Measurements from ENCODE around the gene ADGRG3.

ADGRG3 gene

DNA sequence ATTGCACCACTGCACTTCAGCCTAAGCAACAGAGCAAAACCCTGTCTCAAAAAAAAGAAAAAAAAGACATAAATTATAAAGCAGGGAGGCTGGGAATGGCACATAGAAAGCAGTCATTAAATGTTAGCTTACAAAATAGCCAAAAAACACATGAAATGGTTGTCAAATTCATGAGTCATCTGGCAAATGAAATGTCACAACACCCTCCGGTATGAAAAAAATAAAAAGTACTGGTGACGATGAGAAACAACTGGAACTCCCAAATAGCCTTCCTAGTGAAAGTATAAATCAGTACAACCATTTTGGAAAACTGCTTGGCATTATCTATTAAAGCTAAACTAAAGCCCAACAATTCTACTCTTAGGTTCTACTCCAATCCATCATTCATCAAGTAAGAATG is 63.9 kb downstream of the ADGRG3 start:
- peaks cover 16% of the 10 kb centered on the region for H3K9me3 Mint-ChIP-seq
- H3K4me3 Mint-ChIP-seq, result no peak overlapping the region
- H3K36me3 Mint-ChIP-seq, result peaks cover 10% of the 10 kb centered on the region
- no peak overlapping the region for H3K27ac Mint-ChIP-seq
- no peak for ATAC-seq
- H3K4me1 Mint-ChIP-seq, result peaks cover 15% of the 10 kb centered on the region
- H3K27me3 Mint-ChIP-seq, result no peaks in the 10 kb centered on the region

DNA sequence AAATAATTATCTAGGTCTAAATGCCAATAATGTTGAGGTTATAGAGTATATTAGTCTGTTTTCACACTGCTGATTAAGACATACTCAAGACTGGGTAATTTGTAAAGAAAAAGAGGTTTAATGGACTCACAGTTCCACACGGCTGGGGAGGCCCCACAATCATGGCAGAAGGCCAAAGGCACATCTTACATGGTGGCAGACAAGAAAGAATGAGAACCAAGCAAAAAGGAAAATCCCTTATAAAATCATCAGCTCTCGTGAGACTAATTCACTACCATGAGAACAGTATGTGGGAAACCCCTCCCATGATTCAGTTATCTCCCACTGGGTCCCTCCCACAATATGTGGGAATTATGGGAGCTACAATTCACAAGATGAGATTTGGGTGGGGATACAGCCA is 64.6 kb downstream of the ADGRG3 start:
- ATAC-seq, result no peak
- Mint-ChIP-seq H3K27ac (no peak overlapping the region), H3K4me3 (no peak overlapping the region), H3K27me3 (no peaks in the 10 kb centered on the region), H3K9me3 (peaks cover 16% of the 10 kb centered on the region), H3K4me1 (peaks cover 15% of the 10 kb centered on the region), H3K36me3 (peaks cover 10% of the 10 kb centered on the region)

DNA sequence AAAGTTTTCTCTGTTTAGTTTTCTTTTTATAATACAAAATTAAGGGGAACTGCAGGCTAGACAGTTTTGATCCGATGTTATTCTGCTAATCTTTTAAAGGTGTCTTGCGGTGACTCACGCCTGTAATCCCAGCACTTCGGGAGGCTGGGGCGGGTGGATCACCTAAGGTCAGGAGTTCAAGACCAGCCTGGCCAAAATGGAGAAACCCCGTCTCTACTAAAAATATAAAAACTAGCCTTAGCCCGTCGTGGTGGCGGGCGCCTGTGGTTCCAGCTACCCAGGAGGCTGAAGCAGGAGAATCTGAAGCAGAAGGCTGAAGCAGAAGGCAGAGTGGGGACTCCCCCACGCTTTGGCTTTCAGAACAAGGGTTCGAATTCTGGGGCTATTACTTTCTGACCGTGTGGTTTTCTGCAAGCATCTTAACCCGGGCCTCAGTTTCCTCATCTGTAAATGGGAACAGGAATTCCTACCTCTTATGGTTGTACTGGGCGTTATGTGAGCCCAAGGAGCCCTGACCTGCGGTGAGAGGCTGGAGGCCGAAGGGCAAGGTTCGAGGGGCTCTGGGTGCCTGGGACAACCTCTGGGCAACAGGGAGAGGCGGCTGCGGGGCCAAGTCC is 66.3 kb downstream of the ADGRG3 start:
- peaks cover 15% of the 10 kb centered on the region for H3K4me1 Mint-ChIP-seq
- H3K27ac Mint-ChIP-seq, result peak overlapping the region; percentile 91
- H3K36me3 Mint-ChIP-seq, result peaks cover 10% of the 10 kb centered on the region
- H3K9me3 Mint-ChIP-seq, result peaks cover 9% of the 10 kb centered on the region
- no peak for ATAC-seq
- peak overlapping the region; percentile 89 for H3K4me3 Mint-ChIP-seq
- no peaks in the 10 kb centered on the region for H3K27me3 Mint-ChIP-seq

DNA sequence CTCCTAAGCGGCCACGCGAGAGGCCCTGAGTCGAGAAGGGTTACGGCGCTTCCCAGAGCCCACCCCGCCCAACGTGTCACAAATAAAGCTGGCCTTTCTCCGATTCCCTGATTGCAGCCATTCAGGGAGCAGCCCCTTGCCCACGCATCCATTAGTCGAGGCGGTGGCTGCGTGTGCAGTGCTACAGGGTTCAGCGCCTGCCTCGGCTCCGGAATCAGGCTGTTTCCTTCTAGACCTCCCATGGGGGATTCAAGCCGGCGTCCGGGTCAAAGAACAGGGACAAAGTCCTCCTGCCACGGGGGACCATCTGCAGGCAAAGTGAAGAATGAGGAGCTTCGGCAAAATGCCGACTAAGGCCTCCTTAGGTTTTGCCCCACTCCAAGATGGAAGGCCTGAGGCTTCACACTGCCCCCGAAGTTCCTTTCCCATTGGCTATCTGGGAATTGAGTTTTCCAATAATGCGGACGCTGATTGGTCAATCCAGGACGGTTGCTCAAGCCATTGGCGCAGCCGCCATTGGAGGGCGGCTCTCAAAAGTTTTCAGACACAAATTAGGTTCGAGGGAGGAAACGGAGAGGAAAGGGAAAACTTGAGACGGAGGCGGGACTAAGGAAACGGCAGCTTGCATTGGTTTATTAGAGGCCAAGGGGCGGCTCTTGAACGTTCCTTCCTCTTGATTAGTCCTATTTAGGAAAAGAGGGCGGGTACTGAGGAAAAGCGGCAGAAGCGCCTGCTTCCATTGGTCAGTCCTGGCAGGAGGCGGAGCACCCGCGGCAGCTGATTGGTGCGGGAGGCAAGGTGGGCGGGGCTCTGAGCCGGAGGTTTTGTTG is 67.0 kb downstream of the ADGRG3 start:
- peak; percentile 95 for ATAC-seq
- Mint-ChIP-seq H3K9me3 (peaks cover 4% of the 10 kb centered on the region), H3K27ac (peak overlapping the region; percentile 91), H3K4me1 (peaks cover 15% of the 10 kb centered on the region), H3K27me3 (no peaks in the 10 kb centered on the region), H3K36me3 (peaks cover 10% of the 10 kb centered on the region), H3K4me3 (peak overlapping the region; percentile 89)

DNA sequence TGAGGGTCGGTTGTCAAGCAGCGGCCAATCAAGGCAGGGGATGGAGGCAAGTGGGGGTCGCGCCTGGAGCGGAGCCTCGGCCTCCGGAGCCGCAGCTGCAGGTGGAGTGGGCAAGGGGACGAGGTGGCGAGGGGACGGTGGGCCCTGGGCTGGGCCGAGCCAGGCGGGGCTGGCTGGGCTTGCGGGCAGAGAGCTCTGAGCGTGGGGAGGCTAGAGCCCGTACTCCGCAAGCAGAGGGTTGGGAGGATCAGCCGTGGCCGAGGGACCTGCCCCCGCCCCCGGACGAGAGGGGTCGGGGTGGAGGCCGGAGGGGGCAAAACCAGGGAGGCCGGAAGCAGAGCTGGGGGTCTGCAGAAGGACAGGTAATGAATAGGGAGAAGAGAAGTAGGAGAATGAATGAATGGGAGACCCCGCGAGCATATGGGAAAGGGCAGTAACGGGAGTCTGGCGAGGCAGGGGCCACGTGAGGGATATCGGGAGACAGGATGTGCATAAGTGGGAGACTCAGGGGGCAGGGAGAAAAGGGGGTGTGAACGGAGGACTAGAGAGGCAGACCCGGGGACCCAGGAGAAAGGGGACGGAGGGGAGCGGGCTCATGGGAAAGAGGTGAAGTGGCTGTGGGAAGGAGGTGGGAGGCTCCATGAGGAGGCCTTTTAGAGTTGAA is 67.8 kb downstream of the ADGRG3 start, which contains the start of gene KATNB1:
Gene KATNB1 (plus strand): TSS at position 16 of the 664 bp plus-strand sequence. CDS start 1,474 bp downstream, outside the sequence.
- Mint-ChIP-seq H3K9me3 (peaks cover 2% of the 10 kb centered on the region), H3K4me3 (peak within 1 kb of the TSS; percentile 89), H3K4me1 (peaks cover 15% of the 10 kb centered on the region), H3K27me3 (no peaks in the 10 kb centered on the region), H3K27ac (peak within 1 kb of the TSS; percentile 91), H3K36me3 (peaks cover 10% of the 10 kb centered on the region)
- ATAC-seq, result peak; percentile 44

DNA sequence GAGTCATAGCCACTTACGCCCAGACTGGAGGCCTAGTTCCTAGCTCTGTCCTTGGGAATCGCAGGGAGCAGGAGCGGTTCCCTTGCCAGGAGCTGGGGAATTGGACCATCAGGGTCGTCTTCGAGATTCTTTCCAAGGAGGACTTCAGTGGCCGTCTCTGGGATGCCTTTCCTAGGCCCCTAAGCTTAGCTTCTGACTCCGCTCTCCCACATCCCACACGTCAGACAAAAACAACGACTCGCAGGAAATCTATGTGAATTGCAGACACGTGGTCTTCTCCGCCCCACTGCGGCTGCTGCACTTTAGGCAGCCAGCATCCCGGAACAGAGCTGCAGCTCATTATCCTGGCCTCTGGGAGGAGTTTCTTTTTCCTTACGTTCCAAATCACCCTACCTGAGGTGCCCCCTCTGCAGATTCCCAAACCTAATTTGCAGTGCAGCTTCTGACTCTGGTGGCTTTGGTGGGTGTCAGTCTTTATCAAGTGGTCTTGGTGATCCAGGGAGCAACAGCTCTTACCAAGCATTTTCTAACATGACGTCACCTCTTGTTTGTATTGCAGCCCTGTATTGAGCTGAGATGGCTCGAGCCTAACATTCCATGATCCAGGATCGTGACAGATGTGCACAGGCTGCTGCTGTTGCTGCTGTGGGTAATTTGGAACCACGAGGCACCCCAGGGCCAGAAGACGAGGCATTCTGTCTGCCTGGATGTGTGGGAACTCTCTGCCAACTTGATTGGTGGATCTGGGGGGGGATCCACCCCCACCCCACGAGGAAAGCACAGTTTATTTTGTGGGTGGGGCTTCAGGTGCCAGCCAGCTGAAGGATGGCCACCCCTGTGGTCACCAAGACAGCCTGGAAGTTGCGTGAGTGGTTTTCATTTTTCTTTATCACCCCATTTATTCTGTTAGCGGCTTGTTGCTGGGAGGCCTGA is 68.6 kb downstream of the ADGRG3 start:
- Mint-ChIP-seq H3K4me3 (peak overlapping the region; percentile 89), H3K36me3 (peaks cover 10% of the 10 kb centered on the region), H3K9me3 (peaks cover 2% of the 10 kb centered on the region), H3K27me3 (no peaks in the 10 kb centered on the region), H3K27ac (peak overlapping the region; percentile 91), H3K4me1 (peaks cover 15% of the 10 kb centered on the region)
- no peak for ATAC-seq

DNA sequence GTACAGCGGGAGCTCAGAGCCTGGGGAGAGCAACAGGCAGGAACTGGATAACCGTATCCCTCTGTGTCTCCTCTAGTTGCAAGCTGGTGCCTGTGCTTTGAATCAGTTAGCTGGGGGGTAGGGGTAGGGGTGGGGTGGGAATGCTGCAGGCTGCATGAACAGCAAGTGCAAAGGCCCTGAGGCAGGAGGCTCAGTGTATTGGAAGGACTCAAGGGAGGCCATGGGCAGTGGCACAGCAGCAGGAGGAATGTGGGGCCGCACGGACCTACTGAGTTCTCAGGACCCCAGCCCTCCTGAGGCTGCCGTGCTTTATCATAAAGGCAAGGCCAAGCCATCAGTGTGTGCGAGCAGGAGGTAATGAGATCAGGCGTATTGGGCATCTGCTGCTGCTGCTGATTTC is 70.7 kb downstream of the ADGRG3 start:
- no peak for ATAC-seq
- H3K36me3 Mint-ChIP-seq, result no peaks in the 10 kb centered on the region
- no peak overlapping the region for H3K4me3 Mint-ChIP-seq
- no peak overlapping the region for H3K27ac Mint-ChIP-seq
- peaks cover 15% of the 10 kb centered on the region for H3K4me1 Mint-ChIP-seq
- no peaks in the 10 kb centered on the region for H3K9me3 Mint-ChIP-seq
- no peaks in the 10 kb centered on the region for H3K27me3 Mint-ChIP-seq
